PC-9 (cell line): ENCODE measurements around the gene CPLX4. TPM values are rescaled to one million over a fixed set of nuclear protein-coding genes. Genes with fewer than 3 reads are reported as not detected.

Experiments
- BruUV-seq: library from RNA; stranded (reverse); fragments of 400-500 nt; replicated peaks from 2 replicates; lab custom pipeline; 2021; lab: Mats Ljungman, UMichigan
- CTCF ChIA-PET: fragments of 300-600 bp; sonication (Branson Sonifier 250); formaldehyde crosslinking; loops from one replicate; lab custom pipeline; 2022; ENCODE audit warnings: antibody characterized with exemption; lab: Charles Lee
- POLR2A ChIA-PET: fragments of 300-600 bp; sonication (Branson Sonifier 250); formaldehyde crosslinking; loops from one replicate; lab custom pipeline; 2022; ENCODE audit warnings: antibody characterized with exemption; ENCODE audit not compliant: unreplicated experiment; lab: Charles Lee
- DNase-seq, 2 experiments: peaks; one replicate each; pipeline versions ENCODE4 v3.0.0 to v3.0.0-alpha.2; 2015 to 2022; ENCODE audit warnings: mixed read lengths in 1 of 2
- H2AFZ ChIP-seq: fragments of 200-600 bp; sonication (generic); 2 replicates; pipeline ENCODE4 v1.8.1; 2017; ENCODE audit warnings: antibody characterized with exemption
- H3F3A ChIP-seq: fragments of 200-600 bp; sonication (generic); 2 replicates; pipeline ENCODE4 v1.8.1; 2017; ENCODE audit warnings: antibody characterized with exemption, mild to moderate bottlenecking, low read depth; ENCODE audit not compliant: insufficient read depth
- H3K27ac ChIP-seq: fragments of 200-600 bp; sonication (generic); 2 replicates; pipeline ENCODE4 v1.6.1; 2016; ENCODE audit warnings: mixed run types
- H3K27me3 ChIP-seq: fragments of 200-600 bp; sonication (generic); 2 replicates; pipeline ENCODE4 v1.6.1; 2016; ENCODE audit warnings: low read depth, mixed run types; ENCODE audit not compliant: insufficient read depth
- H3K36me3 ChIP-seq: fragments of 200-600 bp; sonication (generic); 2 replicates; pipeline ENCODE4 v1.6.1; 2016; ENCODE audit warnings: low read depth, mixed run types
- H3K4me1 ChIP-seq: fragments of 200-600 bp; sonication (generic); replicated peaks from 2 replicates; pipeline ENCODE4 v1.6.1; 2016; ENCODE audit warnings: mixed run types; ENCODE audit not compliant: insufficient read depth
- H3K4me2 ChIP-seq: fragments of 200-600 bp; sonication (generic); 2 replicates; pipeline ENCODE4 v1.6.1; 2017; ENCODE audit warnings: mixed run types
- H3K4me3 ChIP-seq: fragments of 200-600 bp; sonication (generic); 2 replicates; pipeline ENCODE4 v1.6.1; 2016; ENCODE audit warnings: mixed run types
- H3K79me2 ChIP-seq: fragments of 200-600 bp; sonication (generic); 2 replicates; pipeline ENCODE4 v1.6.1; 2017; ENCODE audit warnings: low read depth, mixed run types
- H3K9me2 ChIP-seq: fragments of 200-600 bp; sonication (generic); 2 replicates; pipeline ENCODE4 v1.8.1; 2017; ENCODE audit warnings: mild to moderate bottlenecking; ENCODE audit not compliant: insufficient read depth
- H3K9me3 ChIP-seq: fragments of 200-600 bp; sonication (generic); 2 replicates; pipeline ENCODE4 v1.8.1; 2016; ENCODE audit warnings: low read depth; ENCODE audit not compliant: insufficient read depth
- H4K20me1 ChIP-seq: fragments of 200-600 bp; sonication (generic); 2 replicates; pipeline ENCODE4 v1.8.1; 2017; ENCODE audit not compliant: insufficient read depth
- CTCF ChIP-seq: fragments of 200-600 bp; sonication (generic); conservative IDR thresholded peaks from 2 replicates; pipeline ENCODE4 v1.6.1; 2017; ENCODE audit warnings: mixed run types, antibody characterized with exemption, mild to moderate bottlenecking, moderate library complexity
- EZH2 ChIP-seq: fragments of 200-600 bp; sonication (generic); IDR thresholded peaks from 2 replicates; pipeline ENCODE4 v1.8.0; 2017; ENCODE audit warnings: antibody characterized with exemption, low read depth
- intact Hi-C: fragments of 100-400 bp; cut with micrococcal nuclease; formaldehyde crosslinking; loops from one replicate; pipeline ENCODE4 v1.10.0; 2022; ENCODE audit not compliant: unreplicated experiment
- total RNA-seq: library from RNA; stranded (reverse); gene quantifications from 2 replicates; pipeline ENCODE4 v1.2.3, GENCODE V29; 2021

Gene CPLX4
- total RNA-seq, 1 experiment from 2014 or later, result not detected

GRCh38 chr18:59308248-59308937 lies 10.1 kb downstream of the CPLX4 start:
- Histone ChIP-seq H3K36me3 (no peaks in the 10 kb centered on the region), H3K4me2 (peak overlapping the region; percentile 82), H3K4me1 (no peaks in the 10 kb centered on the region), H2AFZ (peak overlapping the region; percentile 69; the same call in 1 of the 2 replicates), H3F3A (no peaks in the 10 kb centered on the region), H4K20me1 (no peaks in the 10 kb centered on the region), H3K9me3 (no peaks in the 10 kb centered on the region), H3K4me3 (peak overlapping the region; percentile 44; the same call in 1 of the 2 replicates), H3K9me2 (no peaks in the 10 kb centered on the region), H3K27me3 (no peaks in the 10 kb centered on the region), H3K27ac (no peak overlapping the region), H3K79me2 (no peaks in the 10 kb centered on the region)
- BruUV-seq, result no TSS peak
- ChIA-PET CTCF (interaction anchor here (0.5 to 2.4 kb wide), 3 partner anchors 94 to 1447 kb away, joined by 6 to 26 read pairs (median 6); no protein-coding TSS in a partner anchor), POLR2A (no interaction called here)
- TF ChIP-seq CTCF, result peak; percentile 78
- no peak for TF ChIP-seq EZH2
- intact Hi-C loops, result loop anchor here (2.0 kb wide), 2 partner anchors 60 to 94 kb away; no protein-coding TSS in a partner anchor
- peak in 1 of 2 experiments; percentile 73 for DNase-seq

GRCh38 chr18:59306640-59307039 lies 11.8 kb downstream of the CPLX4 start:
- Histone ChIP-seq H3K4me3 (no peak overlapping the region), H3K79me2 (no peaks in the 10 kb centered on the region), H3K4me2 (no peak overlapping the region), H3F3A (no peaks in the 10 kb centered on the region), H3K9me2 (no peaks in the 10 kb centered on the region), H3K36me3 (no peaks in the 10 kb centered on the region), H3K4me1 (peaks cover 15% of the 10 kb centered on the region), H3K27ac (no peak overlapping the region), H3K27me3 (no peaks in the 10 kb centered on the region), H4K20me1 (no peaks in the 10 kb centered on the region), H2AFZ (no peak overlapping the region), H3K9me3 (no peaks in the 10 kb centered on the region)
- DNase-seq, result no peak
- CTCF ChIA-PET, result no interaction called here
- intact Hi-C loops, result no loop called here
- no TSS peak for BruUV-seq
- POLR2A ChIA-PET, result no interaction called here
- TF ChIP-seq EZH2, result no peak
- no peak for TF ChIP-seq CTCF

- no peak for TF ChIP-seq EZH2
- TF ChIP-seq CTCF, result no peak
- BruUV-seq, result no TSS peak
- Histone ChIP-seq H4K20me1 (no peaks in the 10 kb centered on the region), H3K36me3 (no peaks in the 10 kb centered on the region), H3K9me3 (no peaks in the 10 kb centered on the region), H3K4me2 (no peak overlapping the region), H3K27ac (no peak overlapping the region), H2AFZ (no peak overlapping the region), H3K9me2 (no peaks in the 10 kb centered on the region), H3F3A (no peaks in the 10 kb centered on the region), H3K79me2 (no peaks in the 10 kb centered on the region), H3K27me3 (no peaks in the 10 kb centered on the region), H3K4me3 (no peak overlapping the region), H3K4me1 (peaks cover 28% of the 10 kb centered on the region)
- DNase-seq, result no peak
- intact Hi-C loops, result no loop called here
- CTCF ChIA-PET, result no interaction called here
- POLR2A ChIA-PET, result no interaction called here
Observed at GRCh38 chr18:59305295-59305694, 13.2 kb downstream of the CPLX4 start.
